C4-2B (cell line): ENCODE measurements around the gene FBXO17.

ENCODE experiments used
- ZFX ChIP-seq: fragments of 450-650 bp; IDR thresholded peaks from 2 replicates; pipeline ENCODE4 v1.6.1; 2017
- TF ChIP-seq, protein P1 (sequence below): fragments of 450-650 bp; conservative IDR thresholded peaks from 2 replicates; pipeline ENCODE4 v1.5.1; 2017; ENCODE audit warnings: mild to moderate bottlenecking

DNA sequence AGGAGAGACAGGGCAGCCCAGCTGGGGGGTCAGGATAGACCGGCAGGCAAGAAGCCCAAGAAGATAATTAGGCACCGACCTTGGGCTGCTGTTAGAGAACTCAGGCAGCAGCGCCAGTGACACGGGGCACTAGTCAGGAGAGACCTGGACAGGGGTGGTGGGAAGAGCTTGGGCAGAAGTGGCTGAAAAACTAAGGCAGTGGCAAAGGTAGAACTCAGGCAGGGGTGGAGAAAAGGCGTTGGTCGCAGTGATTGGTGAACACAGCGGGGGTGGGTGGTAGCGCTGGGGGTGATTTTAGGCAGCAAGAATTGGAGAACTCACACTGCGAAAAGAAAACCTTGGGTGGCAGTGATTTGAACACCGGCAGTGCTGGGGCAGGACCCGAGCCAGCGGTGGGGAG is 67.9 kb downstream of the FBXO17 start:
- TF ChIP-seq, protein P1, sequence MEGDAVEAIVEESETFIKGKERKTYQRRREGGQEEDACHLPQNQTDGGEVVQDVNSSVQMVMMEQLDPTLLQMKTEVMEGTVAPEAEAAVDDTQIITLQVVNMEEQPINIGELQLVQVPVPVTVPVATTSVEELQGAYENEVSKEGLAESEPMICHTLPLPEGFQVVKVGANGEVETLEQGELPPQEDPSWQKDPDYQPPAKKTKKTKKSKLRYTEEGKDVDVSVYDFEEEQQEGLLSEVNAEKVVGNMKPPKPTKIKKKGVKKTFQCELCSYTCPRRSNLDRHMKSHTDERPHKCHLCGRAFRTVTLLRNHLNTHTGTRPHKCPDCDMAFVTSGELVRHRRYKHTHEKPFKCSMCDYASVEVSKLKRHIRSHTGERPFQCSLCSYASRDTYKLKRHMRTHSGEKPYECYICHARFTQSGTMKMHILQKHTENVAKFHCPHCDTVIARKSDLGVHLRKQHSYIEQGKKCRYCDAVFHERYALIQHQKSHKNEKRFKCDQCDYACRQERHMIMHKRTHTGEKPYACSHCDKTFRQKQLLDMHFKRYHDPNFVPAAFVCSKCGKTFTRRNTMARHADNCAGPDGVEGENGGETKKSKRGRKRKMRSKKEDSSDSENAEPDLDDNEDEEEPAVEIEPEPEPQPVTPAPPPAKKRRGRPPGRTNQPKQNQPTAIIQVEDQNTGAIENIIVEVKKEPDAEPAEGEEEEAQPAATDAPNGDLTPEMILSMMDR, result no peak
- TF ChIP-seq ZFX, result no peak
